Osteocyte (in vitro differentiated cells): ENCODE results near the gene CXCR5. TPM values are rescaled to one million over a fixed set of nuclear protein-coding genes. Genes with fewer than 3 reads are reported as not detected.

Experiments used
- DNase-seq: peaks from one replicate; pipeline ENCODE4 v3.0.0; 2021; ENCODE audit warnings: mixed read lengths; ENCODE audit not compliant: unreplicated experiment; ENCODE audit errors: extremely low spot score
- H3K27ac Mint-ChIP-seq: one replicate; pipeline ENCODE4 v1.8.0; 2021; ENCODE audit warnings: mild to moderate bottlenecking, mixed read lengths; ENCODE audit not compliant: unreplicated experiment
- H3K27me3 Mint-ChIP-seq: one replicate; pipeline ENCODE4 v1.8.0; 2021; ENCODE audit warnings: mixed read lengths; ENCODE audit not compliant: unreplicated experiment
- H3K36me3 Mint-ChIP-seq: one replicate; pipeline ENCODE4 v1.8.0; 2021; ENCODE audit warnings: mixed read lengths; ENCODE audit not compliant: unreplicated experiment
- H3K4me1 Mint-ChIP-seq: one replicate; pipeline ENCODE4 v1.8.0; 2021; ENCODE audit warnings: mixed read lengths; ENCODE audit not compliant: unreplicated experiment
- H3K4me3 Mint-ChIP-seq: one replicate; pipeline ENCODE4 v1.8.0; 2021; ENCODE audit warnings: mild to moderate bottlenecking, moderate library complexity, mixed read lengths; ENCODE audit not compliant: unreplicated experiment
- H3K9me3 Mint-ChIP-seq: one replicate; pipeline ENCODE4 v1.8.0; 2021; ENCODE audit warnings: mixed read lengths; ENCODE audit not compliant: unreplicated experiment
- total RNA-seq: library from RNA; stranded (reverse); gene quantifications from 2 replicates; pipeline ENCODE4 v1.2.1, GENCODE V29; 2021
- TF ChIP-seq, protein P1 (sequence below): fragments of 200-600 bp; sonication (generic); IDR thresholded peaks from 2 replicates; pipeline ENCODE4 v1.5.0; 2021; ENCODE audit warnings: antibody characterized with exemption, mild to moderate bottlenecking, moderate library complexity

Gene CXCR5
- total RNA-seq, 1 donor from 2014 or later = not detected

DNA sequence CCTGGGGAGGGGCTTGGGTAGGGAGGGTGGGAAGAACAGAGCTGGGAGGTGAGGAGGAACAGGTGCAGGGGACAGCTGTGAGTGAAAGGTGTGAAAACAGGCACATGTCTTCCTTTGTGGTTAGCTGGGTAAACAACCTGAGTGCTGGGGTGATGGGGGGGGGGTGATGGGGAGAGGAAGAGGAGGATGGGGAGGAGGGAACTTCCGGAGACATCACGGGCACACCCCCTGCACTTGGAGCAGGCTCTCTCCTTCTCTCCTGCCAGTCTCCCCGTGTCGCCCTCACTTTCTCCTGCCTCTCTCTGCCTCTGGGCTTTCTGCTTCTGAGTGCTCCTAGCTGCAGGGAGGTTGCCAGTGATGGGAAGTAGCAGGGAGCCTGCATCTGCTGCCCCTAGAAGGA lies 8.8 kb downstream of the CXCR5 start:
- H3K27ac Mint-ChIP-seq = no peak overlapping the region
- DNase-seq = no peak
- H3K27me3 Mint-ChIP-seq = no peaks in the 10 kb centered on the region
- no peak overlapping the region for H3K4me3 Mint-ChIP-seq
- H3K4me1 Mint-ChIP-seq = peaks cover 46% of the 10 kb centered on the region
- no peaks in the 10 kb centered on the region for H3K9me3 Mint-ChIP-seq
- H3K36me3 Mint-ChIP-seq = peaks cover 11% of the 10 kb centered on the region
- TF ChIP-seq, protein P1, sequence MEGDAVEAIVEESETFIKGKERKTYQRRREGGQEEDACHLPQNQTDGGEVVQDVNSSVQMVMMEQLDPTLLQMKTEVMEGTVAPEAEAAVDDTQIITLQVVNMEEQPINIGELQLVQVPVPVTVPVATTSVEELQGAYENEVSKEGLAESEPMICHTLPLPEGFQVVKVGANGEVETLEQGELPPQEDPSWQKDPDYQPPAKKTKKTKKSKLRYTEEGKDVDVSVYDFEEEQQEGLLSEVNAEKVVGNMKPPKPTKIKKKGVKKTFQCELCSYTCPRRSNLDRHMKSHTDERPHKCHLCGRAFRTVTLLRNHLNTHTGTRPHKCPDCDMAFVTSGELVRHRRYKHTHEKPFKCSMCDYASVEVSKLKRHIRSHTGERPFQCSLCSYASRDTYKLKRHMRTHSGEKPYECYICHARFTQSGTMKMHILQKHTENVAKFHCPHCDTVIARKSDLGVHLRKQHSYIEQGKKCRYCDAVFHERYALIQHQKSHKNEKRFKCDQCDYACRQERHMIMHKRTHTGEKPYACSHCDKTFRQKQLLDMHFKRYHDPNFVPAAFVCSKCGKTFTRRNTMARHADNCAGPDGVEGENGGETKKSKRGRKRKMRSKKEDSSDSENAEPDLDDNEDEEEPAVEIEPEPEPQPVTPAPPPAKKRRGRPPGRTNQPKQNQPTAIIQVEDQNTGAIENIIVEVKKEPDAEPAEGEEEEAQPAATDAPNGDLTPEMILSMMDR = no peak

DNA sequence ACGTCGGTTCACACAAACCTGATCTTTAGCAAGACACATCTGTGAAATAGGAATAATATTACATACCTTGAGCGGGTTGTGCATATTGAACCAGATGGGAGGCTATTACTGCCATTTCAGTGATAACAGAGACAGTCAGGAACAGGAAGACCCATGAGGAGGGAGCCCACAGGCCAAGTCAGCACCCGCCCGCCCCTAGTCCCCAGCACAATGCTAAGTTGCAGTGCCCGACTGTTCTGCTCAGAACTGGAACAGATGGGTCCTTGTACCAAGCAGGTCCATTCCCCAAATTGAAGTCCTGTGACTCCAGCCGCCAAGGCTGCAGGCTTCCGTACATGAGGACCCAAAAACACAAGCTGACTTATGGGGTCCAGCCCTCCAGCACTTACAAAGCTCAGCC lies 9.3 kb downstream of the CXCR5 start:
- Mint-ChIP-seq H3K36me3 (peaks cover 15% of the 10 kb centered on the region), H3K4me3 (no peak overlapping the region), H3K27ac (no peak overlapping the region), H3K27me3 (no peaks in the 10 kb centered on the region), H3K4me1 (peaks cover 43% of the 10 kb centered on the region), H3K9me3 (no peaks in the 10 kb centered on the region)
- no peak for DNase-seq
- TF ChIP-seq, protein P1 = no peak

DNA sequence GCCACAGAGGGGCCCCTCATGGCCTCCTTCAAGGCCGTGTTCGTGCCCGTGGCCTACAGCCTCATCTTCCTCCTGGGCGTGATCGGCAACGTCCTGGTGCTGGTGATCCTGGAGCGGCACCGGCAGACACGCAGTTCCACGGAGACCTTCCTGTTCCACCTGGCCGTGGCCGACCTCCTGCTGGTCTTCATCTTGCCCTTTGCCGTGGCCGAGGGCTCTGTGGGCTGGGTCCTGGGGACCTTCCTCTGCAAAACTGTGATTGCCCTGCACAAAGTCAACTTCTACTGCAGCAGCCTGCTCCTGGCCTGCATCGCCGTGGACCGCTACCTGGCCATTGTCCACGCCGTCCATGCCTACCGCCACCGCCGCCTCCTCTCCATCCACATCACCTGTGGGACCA lies 10.0 kb downstream of the CXCR5 start:
- H3K27me3 Mint-ChIP-seq = no peaks in the 10 kb centered on the region
- no peaks in the 10 kb centered on the region for H3K9me3 Mint-ChIP-seq
- H3K27ac Mint-ChIP-seq = no peak overlapping the region
- H3K4me1 Mint-ChIP-seq = peaks cover 36% of the 10 kb centered on the region
- peaks cover 17% of the 10 kb centered on the region for H3K36me3 Mint-ChIP-seq
- H3K4me3 Mint-ChIP-seq = no peak overlapping the region
- TF ChIP-seq, protein P1 = no peak
- no peak for DNase-seq

DNA sequence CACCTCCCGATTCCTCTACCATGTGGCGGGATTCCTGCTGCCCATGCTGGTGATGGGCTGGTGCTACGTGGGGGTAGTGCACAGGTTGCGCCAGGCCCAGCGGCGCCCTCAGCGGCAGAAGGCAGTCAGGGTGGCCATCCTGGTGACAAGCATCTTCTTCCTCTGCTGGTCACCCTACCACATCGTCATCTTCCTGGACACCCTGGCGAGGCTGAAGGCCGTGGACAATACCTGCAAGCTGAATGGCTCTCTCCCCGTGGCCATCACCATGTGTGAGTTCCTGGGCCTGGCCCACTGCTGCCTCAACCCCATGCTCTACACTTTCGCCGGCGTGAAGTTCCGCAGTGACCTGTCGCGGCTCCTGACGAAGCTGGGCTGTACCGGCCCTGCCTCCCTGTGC lies 10.5 kb downstream of the CXCR5 start:
- Mint-ChIP-seq H3K9me3 (no peaks in the 10 kb centered on the region), H3K4me1 (peaks cover 32% of the 10 kb centered on the region), H3K4me3 (no peak overlapping the region), H3K36me3 (peaks cover 18% of the 10 kb centered on the region), H3K27me3 (no peaks in the 10 kb centered on the region), H3K27ac (peak overlapping the region; percentile 38)
- no peak for DNase-seq
- TF ChIP-seq, protein P1 = no peak

DNA sequence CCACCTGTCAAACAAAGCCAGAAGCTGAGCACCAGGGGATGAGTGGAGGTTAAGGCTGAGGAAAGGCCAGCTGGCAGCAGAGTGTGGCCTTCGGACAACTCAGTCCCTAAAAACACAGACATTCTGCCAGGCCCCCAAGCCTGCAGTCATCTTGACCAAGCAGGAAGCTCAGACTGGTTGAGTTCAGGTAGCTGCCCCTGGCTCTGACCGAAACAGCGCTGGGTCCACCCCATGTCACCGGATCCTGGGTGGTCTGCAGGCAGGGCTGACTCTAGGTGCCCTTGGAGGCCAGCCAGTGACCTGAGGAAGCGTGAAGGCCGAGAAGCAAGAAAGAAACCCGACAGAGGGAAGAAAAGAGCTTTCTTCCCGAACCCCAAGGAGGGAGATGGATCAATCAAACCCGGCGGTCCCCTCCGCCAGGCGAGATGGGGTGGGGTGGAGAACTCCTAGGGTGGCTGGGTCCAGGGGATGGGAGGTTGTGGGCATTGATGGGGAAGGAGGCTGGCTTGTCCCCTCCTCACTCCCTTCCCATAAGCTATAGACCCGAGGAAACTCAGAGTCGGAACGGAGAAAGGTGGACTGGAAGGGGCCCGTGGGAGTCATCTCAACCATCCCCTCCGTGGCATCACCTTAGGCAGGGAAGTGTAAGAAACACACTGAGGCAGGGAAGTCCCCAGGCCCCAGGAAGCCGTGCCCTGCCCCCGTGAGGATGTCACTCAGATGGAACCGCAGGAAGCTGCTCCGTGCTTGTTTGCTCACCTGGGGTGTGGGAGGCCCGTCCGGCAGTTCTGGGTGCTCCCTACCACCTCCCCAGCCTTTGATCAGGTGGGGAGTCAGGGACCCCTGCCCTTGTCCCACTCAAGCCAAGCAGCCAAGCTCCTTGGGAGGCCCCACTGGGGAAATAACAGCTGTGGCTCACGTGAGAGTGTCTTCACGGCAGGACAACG lies 11.7 kb downstream of the CXCR5 start:
- peaks cover 19% of the 10 kb centered on the region for H3K36me3 Mint-ChIP-seq
- H3K4me3 Mint-ChIP-seq = no peak overlapping the region
- DNase-seq = peak; percentile 83
- H3K9me3 Mint-ChIP-seq = no peaks in the 10 kb centered on the region
- H3K27me3 Mint-ChIP-seq = no peaks in the 10 kb centered on the region
- H3K27ac Mint-ChIP-seq = peak overlapping the region; percentile 74
- H3K4me1 Mint-ChIP-seq = peaks cover 23% of the 10 kb centered on the region
- TF ChIP-seq, protein P1 = no peak
